Stimulated activated CD4-positive, alpha-beta T cell treated with anti-CD3 and anti-CD28 coated beads, Interleukin-1b, Interleukin-23, amount 100 ng/mL, for 48 hours (primary cell): Measurements from ENCODE around the gene FYN.
"Not testable (repeated sequence)": the region's sequence is repeated elsewhere in the genome, so short reads cannot be mapped to it uniquely, and the experiment has no call there.

Source experiments
- DNase-seq: peaks from one replicate; pipeline ENCODE4 v3.0.0-alpha.2; 2020

FYN gene

DNA sequence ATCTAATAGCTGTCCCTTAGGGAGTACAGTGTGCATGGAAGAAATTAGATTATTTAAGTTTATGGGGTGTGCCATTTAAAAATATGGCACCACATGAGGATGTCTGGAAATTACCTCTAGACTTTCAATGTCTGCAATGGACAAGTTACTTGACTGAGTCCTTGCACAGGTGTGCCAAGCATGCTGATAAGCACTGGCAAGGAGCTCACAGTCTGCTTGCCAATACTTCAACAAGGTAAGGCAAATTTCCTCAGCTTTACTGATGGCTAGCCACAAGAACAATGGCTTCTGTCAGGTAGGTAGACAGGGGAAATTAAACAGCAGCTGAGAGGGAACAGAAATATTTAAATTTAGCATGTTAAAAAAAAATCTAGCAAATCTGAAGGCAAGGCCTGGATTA, 176.4 kb downstream of the FYN start:
- DNase-seq, result no peak

GRCh38 chr6:111692327-111693164, 180.7 kb downstream of the FYN start:
- no peak for DNase-seq

DNA sequence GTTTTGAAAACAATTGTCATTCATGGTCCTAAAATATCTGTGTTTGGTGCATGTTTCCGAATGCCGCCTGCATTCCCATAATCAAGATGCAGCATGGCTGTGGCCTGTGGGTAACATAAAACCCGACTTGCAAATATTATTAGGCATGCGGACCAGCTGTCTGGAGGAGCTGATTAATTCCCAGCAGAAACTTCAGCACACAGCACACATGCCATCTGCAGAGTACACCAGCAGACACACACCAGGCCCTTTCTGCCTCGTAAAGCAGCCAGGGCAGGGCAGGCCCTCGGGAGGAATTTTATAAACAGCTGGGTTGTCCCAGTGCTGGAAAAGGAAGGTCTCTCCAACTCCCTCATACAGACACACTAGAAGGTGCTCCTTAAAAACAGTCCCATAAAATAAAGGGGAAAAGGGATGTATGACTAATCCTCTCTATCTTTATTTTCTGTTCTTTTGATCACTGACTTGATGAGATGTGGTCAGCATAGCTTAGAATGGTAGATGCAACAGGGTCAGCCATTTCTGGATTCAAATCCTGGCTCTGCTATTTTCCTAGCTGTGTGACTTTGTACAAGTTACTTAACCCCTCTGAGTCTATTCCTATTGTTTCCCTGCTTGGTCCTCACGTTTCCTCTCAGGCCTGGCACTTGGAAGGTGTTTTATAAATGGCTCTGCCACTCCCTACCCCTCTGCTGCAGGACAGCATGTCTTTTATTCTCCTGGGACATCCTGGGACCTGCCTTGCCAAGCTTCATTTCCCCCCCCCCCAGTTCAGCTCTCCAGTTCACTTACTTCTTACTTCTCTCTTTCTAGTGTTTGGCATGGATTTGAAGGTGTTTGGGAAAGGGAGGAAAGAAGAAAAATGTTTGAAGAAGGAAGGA, 181.7 kb downstream of the FYN start:
- DNase-seq, result no peak

DNA sequence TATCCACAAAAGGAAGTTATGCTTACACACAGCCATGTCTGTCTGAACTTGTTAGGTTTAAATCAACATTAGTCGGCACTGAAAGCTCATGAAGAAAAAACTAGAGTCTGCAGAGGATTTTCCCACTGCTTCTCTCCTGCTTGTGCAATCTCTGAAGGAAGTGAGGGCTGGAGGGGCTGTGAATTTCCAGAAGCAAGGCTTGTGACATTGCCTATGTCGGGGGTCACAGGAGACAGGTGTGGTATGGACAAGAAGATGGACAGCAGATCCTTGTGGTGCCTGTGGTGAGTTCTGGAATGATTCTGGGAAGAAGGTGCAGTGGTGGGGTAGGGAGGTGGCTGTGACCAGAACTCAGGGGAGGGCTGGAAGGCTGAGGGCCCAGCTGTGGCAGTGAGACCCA, 183.3 kb downstream of the FYN start:
- no peak for DNase-seq

GRCh38 chr6:111689419-111689818, 183.8 kb downstream of the FYN start:
- no peak for DNase-seq

- no peak for DNase-seq
These were observed 184.9 kb downstream of the FYN start for GRCh38 chr6:111688331-111688730.

- no peak for DNase-seq
These were observed 185.6 kb downstream of the FYN start for GRCh38 chr6:111687652-111688051.

DNA sequence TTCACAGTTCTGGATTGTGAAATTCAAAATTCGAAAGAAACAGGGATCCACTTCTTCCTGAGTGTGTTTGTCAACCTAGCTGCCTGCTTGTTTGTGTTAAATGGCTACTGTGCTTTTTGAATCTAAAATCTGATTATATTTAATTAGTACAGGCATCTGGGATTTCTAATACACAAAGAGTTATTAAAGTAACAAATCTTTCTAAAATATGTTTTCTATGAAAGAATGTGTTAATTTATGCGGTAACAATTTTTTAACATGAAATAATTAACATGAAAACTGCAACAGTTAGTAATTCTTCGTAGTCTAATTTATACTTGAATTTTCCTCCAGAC, 186.4 kb downstream of the FYN start:
- no peak for DNase-seq

- DNase-seq, result no peak
These were observed 186.9 kb downstream of the FYN start for GRCh38 chr6:111686249-111686931.

- DNase-seq, result no peak
These were observed 187.7 kb downstream of the FYN start for GRCh38 chr6:111685526-111685925.

- no peak for DNase-seq
These were observed 188.2 kb downstream of the FYN start for GRCh38 chr6:111685058-111685457.

DNA sequence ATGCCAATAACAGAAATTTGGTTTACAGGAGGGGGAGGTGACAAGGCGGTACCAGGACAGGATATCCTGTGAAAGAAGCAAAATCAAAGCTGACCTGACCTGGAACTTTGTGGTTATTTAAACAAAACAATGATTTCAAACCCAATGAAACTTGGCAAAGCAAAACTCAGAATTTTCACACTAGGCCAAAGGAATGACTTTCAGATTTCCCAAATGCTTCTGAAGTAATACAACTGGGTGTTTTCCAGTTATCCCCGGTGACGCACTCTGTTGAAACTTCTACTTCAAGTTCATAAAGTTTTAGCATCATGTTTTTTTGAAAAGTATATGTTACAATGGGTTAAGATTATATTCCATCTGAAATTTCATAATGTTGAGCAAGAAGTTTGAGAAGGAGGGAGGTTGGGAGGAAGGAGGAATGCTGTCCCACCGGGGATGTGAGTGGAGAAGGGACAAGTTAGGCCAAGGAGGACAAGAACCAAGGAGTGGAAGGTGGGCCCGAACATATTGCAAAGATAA, 189.4 kb downstream of the FYN start:
- no peak for DNase-seq

GRCh38 chr6:111683157-111683556, 190.1 kb downstream of the FYN start:
- no peak for DNase-seq

DNA sequence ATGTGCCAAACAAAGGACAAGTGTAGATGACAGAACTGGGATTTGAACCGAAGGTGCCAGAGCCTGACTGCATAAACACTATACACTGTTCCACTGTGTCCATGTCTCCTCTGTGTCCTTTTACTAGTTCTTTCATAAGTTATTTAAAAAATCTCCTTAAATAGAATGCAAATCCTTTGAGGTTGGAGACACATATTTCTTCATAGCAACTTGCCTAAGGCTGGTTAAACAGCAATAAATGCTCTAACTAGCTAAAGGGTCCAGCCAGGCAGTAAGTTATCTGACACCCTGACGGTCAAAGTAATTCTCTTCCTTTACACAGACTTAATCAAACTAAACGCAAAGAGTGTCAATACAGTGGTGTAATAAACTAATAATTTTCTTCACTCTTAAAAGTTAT, 191.4 kb downstream of the FYN start:
- DNase-seq, result no peak

GRCh38 chr6:111680811-111681609, 192.2 kb downstream of the FYN start:
- DNase-seq, result not testable (repeated sequence)

DNA sequence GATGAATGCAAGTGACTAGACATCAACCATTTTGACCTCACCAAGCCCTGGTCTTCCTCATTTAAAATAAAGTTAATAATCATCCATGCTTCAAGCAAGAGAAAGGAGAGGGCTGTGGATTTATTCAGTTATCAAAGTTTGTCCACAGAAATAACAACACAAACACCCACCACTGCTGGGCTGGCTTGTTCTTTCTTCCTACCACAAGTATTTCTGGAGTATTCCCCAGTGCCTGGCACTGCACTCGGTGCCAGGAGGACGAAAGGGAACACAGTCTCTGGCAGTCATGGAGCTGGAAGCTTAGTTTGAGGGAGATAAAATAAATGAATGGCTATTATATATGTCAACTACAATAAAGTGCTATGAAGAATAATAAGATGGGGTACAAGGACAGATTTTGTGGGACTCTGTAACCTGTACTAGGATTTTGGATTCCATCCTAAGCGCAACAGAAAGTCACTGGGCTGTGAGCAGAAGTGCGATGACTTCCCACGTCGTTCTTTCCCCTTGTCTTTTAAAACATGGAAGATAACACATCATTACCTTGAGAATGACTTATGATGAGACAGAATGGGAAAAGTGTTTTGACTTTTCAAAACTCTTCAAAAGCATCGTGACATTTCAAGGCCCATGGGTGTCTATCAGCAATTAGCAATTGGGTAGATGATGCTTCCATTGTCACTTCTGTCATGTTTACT, 193.1 kb downstream of the FYN start:
- no peak for DNase-seq

- DNase-seq, result no peak
These were observed 194.0 kb downstream of the FYN start for GRCh38 chr6:111679126-111679858.

DNA sequence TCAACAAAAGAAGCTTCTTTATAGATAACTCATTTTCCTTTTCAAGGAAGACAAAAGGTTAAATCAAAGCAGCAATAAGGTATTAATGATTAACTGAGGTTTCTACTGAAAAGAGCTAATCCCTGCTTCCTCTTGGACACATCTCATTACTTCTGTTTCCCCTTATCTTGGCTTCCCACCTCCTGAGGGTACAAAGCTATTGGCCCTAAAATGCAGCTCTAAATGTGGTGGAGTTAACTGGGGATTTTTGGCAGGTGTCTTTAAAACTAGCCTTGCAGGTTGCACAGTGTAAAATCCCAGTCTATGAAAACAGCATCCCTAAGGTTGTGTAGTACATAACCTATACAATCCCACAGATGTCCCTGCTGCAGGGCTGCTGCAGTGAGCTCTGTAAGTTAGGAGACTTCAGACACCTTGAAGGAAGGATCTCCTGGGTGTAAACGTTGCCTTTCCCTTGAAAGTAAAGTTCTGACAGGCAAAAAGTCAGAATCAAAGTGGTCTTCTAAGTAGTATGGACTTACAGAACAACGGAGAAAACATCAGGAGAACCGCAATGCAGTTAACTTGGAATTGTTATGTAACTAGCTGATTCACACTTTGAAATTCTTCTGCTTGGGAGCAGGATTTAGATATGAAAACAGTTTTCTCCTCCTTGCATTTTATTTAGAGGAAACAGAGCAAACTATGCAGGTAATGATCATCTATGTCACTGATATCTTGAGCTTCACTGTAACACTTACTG, 195.8 kb downstream of the FYN start:
- DNase-seq, result no peak

- no peak for DNase-seq
These were observed 196.9 kb downstream of the FYN start for GRCh38 chr6:111676383-111676782.

DNA sequence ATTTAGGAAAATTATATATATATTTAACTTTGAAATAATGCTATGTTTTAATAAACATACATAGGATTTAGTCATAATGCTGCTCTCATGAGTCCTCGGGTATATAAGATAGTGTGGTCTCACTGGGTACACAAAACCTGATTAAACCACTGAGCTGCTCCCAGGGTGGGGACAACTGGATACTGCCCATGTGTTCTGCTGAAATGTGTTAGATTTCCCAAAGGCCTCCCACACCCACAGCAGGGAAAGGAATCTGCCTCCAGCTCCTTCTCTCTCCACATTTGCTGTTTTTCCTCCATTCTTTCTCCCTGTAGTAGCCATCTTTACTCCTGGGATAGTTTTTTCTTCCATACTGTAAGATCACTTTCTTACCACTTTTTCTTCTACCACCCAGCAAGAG, 198.4 kb downstream of the FYN start:
- DNase-seq, result no peak
